PC-3 (cell line): ENCODE data around the gene NLN.

ENCODE experiments used
- EZH2 ChIP-seq: fragments of 300-600 bp; sonication (generic); IDR thresholded peaks from one replicate; pipeline ENCODE4 v1.6.1; 2017; ENCODE audit warnings: antibody characterized with exemption, mild to moderate bottlenecking, low read length; ENCODE audit not compliant: unreplicated experiment
- TF ChIP-seq, protein P1 (sequence below): fragments of 300-600 bp; sonication (generic); conservative IDR thresholded peaks from 2 replicates; pipeline ENCODE4 v1.5.1; 2017; ENCODE audit warnings: antibody characterized with exemption, low read depth, mild to moderate bottlenecking, low read length

DNA sequence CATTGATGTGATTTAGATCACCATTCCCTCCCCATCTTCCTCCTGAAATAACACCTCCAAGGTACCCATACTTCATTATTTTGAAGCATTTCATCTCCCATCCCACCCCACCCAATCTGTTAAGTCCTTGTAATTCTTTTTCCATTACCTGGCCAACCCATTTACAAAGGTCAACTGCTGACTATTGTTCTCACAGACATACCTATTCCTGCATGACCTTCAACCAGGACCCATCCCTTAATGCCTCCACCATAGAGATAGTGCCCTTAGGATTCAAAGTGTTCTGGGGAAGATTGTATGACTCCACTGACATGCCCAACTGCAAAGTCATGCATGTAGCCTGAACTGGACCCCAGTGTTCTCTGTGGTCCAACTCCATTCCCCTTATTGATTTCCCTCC is 91.2 kb downstream of the NLN start:
- TF ChIP-seq, protein P1, sequence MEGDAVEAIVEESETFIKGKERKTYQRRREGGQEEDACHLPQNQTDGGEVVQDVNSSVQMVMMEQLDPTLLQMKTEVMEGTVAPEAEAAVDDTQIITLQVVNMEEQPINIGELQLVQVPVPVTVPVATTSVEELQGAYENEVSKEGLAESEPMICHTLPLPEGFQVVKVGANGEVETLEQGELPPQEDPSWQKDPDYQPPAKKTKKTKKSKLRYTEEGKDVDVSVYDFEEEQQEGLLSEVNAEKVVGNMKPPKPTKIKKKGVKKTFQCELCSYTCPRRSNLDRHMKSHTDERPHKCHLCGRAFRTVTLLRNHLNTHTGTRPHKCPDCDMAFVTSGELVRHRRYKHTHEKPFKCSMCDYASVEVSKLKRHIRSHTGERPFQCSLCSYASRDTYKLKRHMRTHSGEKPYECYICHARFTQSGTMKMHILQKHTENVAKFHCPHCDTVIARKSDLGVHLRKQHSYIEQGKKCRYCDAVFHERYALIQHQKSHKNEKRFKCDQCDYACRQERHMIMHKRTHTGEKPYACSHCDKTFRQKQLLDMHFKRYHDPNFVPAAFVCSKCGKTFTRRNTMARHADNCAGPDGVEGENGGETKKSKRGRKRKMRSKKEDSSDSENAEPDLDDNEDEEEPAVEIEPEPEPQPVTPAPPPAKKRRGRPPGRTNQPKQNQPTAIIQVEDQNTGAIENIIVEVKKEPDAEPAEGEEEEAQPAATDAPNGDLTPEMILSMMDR: no peak
- no peak for TF ChIP-seq EZH2
